Measurements from ENCODE around the gene PTPRR.

PTPRR gene

DNA sequence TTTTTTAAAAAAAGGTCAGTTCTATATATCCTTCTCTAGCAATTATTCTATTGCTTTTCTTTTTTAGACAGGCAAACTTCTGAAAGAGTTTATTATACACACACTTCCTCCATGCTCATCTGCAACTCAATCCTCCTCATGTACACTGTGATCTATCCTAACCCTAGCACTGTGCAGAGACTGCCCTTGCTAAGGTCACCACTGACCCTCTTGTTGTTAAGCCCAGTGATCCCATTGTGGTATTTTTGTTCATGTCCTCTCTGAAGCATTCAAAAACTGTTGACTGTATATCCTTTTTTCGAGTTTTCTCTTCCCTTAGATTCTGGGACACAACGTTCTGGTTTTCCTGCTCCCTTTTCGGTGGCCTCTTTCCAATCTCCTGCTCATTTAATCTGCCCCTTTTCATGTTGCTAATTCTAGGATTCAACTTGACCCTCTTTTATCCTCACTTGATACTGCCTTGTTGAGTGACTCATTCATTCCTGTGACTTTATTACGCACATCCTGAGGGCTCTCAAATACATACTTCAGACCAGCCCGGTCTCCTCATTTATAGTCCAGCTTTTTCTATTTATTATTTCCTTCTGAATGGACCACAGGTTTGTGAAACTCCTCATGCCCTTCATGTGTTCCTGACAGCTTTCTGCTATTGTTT is 229.4 kb downstream of the PTPRR start:
- Histone ChIP-seq H3K36me3 (no peaks in the 10 kb centered on the region), H3K4me3 (ENCODE audit: low read depth in 1 of 2, low read length in 1 of 2) (no peak overlapping the region), H3K27ac (no peak overlapping the region), H3K9me3 (no peaks in the 10 kb centered on the region), H3K27me3 (no peaks in the 10 kb centered on the region), H3K4me1 (ENCODE audit: control insufficient read depth in 1 of 2, insufficient read depth in 1 of 2, low read depth in 1 of 2, low read length in 1 of 2) (no peaks in the 10 kb centered on the region)
- TF ChIP-seq, protein P1, sequence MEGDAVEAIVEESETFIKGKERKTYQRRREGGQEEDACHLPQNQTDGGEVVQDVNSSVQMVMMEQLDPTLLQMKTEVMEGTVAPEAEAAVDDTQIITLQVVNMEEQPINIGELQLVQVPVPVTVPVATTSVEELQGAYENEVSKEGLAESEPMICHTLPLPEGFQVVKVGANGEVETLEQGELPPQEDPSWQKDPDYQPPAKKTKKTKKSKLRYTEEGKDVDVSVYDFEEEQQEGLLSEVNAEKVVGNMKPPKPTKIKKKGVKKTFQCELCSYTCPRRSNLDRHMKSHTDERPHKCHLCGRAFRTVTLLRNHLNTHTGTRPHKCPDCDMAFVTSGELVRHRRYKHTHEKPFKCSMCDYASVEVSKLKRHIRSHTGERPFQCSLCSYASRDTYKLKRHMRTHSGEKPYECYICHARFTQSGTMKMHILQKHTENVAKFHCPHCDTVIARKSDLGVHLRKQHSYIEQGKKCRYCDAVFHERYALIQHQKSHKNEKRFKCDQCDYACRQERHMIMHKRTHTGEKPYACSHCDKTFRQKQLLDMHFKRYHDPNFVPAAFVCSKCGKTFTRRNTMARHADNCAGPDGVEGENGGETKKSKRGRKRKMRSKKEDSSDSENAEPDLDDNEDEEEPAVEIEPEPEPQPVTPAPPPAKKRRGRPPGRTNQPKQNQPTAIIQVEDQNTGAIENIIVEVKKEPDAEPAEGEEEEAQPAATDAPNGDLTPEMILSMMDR (IDR thresholded peaks at IDR 0.05) = no peak

DNA sequence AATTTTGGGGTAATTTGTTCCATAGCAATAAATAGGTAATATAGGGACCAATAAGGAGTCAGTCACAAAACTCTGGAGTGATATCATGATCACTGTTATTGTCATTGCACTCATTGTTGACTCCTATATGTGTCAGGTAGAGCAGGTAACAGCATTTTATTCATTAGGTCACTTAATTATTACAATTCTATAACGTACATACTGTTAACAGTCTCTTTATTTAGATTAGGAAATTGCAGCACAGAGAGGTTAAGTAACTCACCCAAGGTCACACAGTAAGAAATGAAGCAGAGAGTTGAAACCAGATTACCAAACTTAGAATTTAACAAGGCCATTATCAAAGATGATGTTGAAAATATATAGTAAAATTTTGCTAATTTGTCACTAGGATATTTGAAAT is 233.6 kb downstream of the PTPRR start:
- TF ChIP-seq, protein P1 (IDR thresholded peaks at IDR 0.05) = no peak
- no peaks in the 10 kb centered on the region for H3K36me3 ChIP-seq
- no peak overlapping the region for H3K4me3 ChIP-seq (ENCODE audit: low read depth in 1 of 2, low read length in 1 of 2)
- no peaks in the 10 kb centered on the region for H3K9me3 ChIP-seq
- H3K27me3 ChIP-seq = no peaks in the 10 kb centered on the region
- no peak overlapping the region for H3K27ac ChIP-seq
- no peaks in the 10 kb centered on the region for H3K4me1 ChIP-seq (ENCODE audit: control insufficient read depth in 1 of 2, insufficient read depth in 1 of 2, low read depth in 1 of 2, low read length in 1 of 2)

DNA sequence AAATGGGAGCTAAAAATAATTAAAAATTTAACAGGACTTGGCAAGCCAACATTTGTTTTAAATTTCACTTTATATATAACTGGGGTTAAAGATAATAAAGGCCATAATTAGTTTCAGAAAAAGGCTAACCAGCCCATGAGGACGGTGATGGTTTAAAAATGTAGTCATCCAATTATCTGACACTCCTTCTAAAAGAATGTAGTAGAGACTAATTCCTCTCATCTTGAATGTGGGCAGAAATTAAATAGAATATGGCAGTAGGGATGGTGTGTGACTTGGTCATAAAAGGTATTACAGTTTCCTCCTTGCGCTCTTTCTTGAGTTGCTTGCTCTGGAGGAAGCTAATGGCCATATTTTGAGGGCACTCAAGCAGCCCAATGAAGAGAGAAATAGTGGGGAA is 234.2 kb downstream of the PTPRR start:
- Histone ChIP-seq H3K36me3 (no peaks in the 10 kb centered on the region), H3K27me3 (no peaks in the 10 kb centered on the region), H3K9me3 (no peaks in the 10 kb centered on the region), H3K27ac (no peak overlapping the region), H3K4me3 (ENCODE audit: low read depth in 1 of 2, low read length in 1 of 2) (no peak overlapping the region), H3K4me1 (ENCODE audit: control insufficient read depth in 1 of 2, insufficient read depth in 1 of 2, low read depth in 1 of 2, low read length in 1 of 2) (no peaks in the 10 kb centered on the region)
- TF ChIP-seq, protein P1 (IDR thresholded peaks at IDR 0.05) = no peak

DNA sequence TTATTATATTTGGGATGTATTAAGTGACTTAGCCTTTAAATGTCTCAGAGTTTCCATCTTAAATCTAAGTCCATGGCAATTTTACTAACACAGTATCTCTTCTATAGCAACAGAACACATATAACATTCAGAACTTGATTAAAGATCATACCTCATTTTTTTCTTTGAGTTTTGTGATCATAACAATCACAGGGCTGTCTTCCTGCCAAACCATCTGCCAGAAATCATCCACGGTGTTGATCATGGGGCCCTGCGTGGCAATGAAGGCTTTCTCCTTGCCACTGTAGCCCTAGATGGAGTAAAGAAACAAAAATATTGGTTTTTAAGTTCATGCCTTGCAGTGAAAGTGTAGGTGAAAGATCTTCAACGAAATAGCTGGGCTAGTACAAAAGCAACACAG is 236.6 kb downstream of the PTPRR start:
- H3K4me1 ChIP-seq (ENCODE audit: control insufficient read depth in 1 of 2, insufficient read depth in 1 of 2, low read depth in 1 of 2, low read length in 1 of 2) = no peaks in the 10 kb centered on the region
- no peaks in the 10 kb centered on the region for H3K27me3 ChIP-seq
- TF ChIP-seq, protein P1 (IDR thresholded peaks at IDR 0.05) = no peak
- H3K27ac ChIP-seq = no peak overlapping the region
- H3K36me3 ChIP-seq = no peaks in the 10 kb centered on the region
- H3K4me3 ChIP-seq (ENCODE audit: low read depth in 1 of 2, low read length in 1 of 2) = no peak overlapping the region
- H3K9me3 ChIP-seq = no peaks in the 10 kb centered on the region

DNA sequence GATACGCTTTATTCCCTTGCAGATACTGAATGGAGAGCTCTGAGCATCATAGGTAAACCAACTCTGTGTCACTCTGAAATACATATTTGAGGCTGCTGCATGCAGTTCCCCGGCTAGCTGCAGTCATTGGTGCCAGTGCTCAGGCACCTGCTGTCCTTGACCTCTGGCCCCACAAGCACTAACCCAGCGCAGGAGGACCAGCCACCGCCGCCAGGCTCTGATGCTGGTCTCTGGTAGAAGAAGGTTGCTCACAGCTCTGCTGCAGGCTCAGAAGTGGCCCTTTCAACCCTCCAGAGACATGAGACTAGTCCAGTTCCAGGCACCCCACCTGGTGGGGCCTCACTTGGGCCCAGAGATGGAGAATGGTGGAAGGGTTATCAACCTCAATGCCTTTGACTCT is 248.8 kb downstream of the PTPRR start:
- TF ChIP-seq, protein P1 (IDR thresholded peaks at IDR 0.05) = no peak
- no peaks in the 10 kb centered on the region for H3K9me3 ChIP-seq
- no peaks in the 10 kb centered on the region for H3K36me3 ChIP-seq
- H3K27me3 ChIP-seq = no peaks in the 10 kb centered on the region
- H3K4me3 ChIP-seq (ENCODE audit: low read depth in 1 of 2, low read length in 1 of 2) = no peak overlapping the region
- no peak overlapping the region for H3K27ac ChIP-seq
- H3K4me1 ChIP-seq (ENCODE audit: control insufficient read depth in 1 of 2, insufficient read depth in 1 of 2, low read depth in 1 of 2, low read length in 1 of 2) = no peaks in the 10 kb centered on the region
